ENCODE results near the gene ST6GALNAC3.

The ST6GALNAC3 gene

DNA sequence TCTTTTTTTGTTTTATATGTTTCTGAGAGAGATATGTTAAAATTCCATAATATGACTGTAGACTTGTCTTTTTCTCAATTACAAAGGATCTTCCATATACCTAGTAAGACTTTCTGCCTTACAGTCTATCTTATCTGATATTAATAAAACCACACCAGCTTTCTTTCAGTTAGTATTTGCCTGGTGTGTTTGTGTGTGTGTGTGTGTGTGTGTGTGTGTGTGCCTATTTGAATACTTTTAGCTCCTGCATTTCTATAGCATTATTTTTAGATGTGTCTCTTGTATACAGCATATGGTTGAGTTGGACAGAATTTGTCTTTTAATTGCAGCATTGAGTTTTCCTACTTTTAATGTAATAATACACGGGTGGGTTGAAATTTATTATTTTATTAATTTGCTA, 27.5 kb downstream of the ST6GALNAC3 start:
- Histone ChIP-seq H3K27ac (no peak overlapping the region), H3K4me3 (ENCODE audit: low read depth, low read length) (no peak overlapping the region), H3K27me3 (replicated peaks) (no peaks in the 10 kb centered on the region), H3K36me3 (replicated peaks) (no peaks in the 10 kb centered on the region)
- in situ Hi-C loops (cut with HindIII; ENCODE audit: low pct_ligation_motif_present, low sequenced_read_pairs): no loop called here
- DNase-seq: no peak
- TF ChIP-seq, protein P1, sequence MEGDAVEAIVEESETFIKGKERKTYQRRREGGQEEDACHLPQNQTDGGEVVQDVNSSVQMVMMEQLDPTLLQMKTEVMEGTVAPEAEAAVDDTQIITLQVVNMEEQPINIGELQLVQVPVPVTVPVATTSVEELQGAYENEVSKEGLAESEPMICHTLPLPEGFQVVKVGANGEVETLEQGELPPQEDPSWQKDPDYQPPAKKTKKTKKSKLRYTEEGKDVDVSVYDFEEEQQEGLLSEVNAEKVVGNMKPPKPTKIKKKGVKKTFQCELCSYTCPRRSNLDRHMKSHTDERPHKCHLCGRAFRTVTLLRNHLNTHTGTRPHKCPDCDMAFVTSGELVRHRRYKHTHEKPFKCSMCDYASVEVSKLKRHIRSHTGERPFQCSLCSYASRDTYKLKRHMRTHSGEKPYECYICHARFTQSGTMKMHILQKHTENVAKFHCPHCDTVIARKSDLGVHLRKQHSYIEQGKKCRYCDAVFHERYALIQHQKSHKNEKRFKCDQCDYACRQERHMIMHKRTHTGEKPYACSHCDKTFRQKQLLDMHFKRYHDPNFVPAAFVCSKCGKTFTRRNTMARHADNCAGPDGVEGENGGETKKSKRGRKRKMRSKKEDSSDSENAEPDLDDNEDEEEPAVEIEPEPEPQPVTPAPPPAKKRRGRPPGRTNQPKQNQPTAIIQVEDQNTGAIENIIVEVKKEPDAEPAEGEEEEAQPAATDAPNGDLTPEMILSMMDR (IDR thresholded peaks at IDR 0.05; ENCODE audit: low read depth, low read length, missing control alignments): no peak

DNA sequence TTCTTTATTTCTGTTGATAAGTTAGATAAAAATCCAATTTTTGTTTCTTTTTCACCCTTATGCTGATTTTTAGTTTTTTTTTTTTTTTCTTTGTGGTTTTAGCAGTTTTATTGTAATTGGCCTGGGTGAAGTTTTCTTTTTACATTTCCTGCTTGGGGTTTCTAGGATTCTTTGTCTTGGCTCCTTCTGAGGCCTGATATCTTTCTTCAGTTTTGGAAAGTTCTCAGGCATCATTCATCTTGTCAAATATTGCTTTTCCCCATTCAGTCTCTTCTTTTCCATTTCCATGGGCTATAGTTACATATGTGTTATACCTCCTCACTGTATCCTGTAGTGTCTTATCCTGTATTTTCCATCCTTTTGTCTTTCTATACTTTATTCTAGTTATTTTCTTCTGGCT, 28.5 kb downstream of the ST6GALNAC3 start:
- no peaks in the 10 kb centered on the region for H3K27me3 ChIP-seq (replicated peaks)
- H3K27ac ChIP-seq: no peak overlapping the region
- H3K36me3 ChIP-seq (replicated peaks): no peaks in the 10 kb centered on the region
- no peak for DNase-seq
- TF ChIP-seq, protein P1 (IDR thresholded peaks at IDR 0.05; ENCODE audit: low read depth, low read length, missing control alignments): no peak
- no peak overlapping the region for H3K4me3 ChIP-seq (ENCODE audit: low read depth, low read length)
- in situ Hi-C loops (cut with HindIII; ENCODE audit: low pct_ligation_motif_present, low sequenced_read_pairs): no loop called here

DNA sequence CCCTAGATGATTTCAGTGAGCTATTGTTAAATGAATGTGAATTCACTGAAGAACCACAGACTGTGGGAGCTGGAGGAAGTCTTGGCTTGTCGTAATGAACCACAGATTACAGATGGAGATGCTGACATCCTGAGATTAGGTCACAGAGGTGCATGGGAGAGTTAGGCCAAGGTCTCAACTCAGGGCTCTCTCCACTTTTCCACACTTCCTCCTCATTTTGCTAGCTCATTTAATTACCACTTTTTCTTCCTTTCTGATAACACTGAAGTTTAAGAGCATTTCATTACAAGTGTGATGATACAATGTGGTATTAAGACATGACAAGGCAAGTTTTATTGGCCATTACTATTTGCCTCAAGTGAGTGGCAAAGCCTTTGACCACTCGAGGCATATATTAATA, 30.8 kb downstream of the ST6GALNAC3 start:
- in situ Hi-C loops (cut with HindIII; ENCODE audit: low pct_ligation_motif_present, low sequenced_read_pairs): no loop called here
- no peak for DNase-seq
- Histone ChIP-seq H3K27me3 (replicated peaks) (no peaks in the 10 kb centered on the region), H3K36me3 (replicated peaks) (no peaks in the 10 kb centered on the region), H3K4me3 (ENCODE audit: low read depth, low read length) (no peak overlapping the region), H3K27ac (no peak overlapping the region)
- TF ChIP-seq, protein P1 (IDR thresholded peaks at IDR 0.05; ENCODE audit: low read depth, low read length, missing control alignments): no peak

DNA sequence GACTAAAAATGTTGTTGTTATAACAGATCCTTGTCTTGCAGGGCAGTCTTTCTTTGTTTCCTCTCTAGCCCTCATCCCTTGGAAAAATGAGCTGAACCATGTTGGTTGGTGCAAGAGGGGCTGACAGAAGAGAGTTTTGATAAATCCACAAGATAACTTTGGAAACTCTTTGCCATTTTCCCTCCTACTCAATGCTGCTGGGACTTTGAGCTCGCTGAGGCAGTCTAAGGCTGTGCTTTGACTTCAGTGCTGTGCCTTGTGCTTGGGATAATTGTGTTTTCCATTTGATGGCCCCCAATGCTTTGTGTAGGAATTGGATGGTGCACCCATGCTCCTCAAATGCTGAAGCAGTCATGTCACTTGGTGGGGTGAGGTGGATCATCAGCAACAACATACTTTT, 31.7 kb downstream of the ST6GALNAC3 start:
- Histone ChIP-seq H3K27ac (no peak overlapping the region), H3K27me3 (replicated peaks) (no peaks in the 10 kb centered on the region), H3K4me3 (ENCODE audit: low read depth, low read length) (no peak overlapping the region), H3K36me3 (replicated peaks) (no peaks in the 10 kb centered on the region)
- in situ Hi-C loops (cut with HindIII; ENCODE audit: low pct_ligation_motif_present, low sequenced_read_pairs): no loop called here
- TF ChIP-seq, protein P1 (IDR thresholded peaks at IDR 0.05; ENCODE audit: low read depth, low read length, missing control alignments): no peak
- DNase-seq: no peak

DNA sequence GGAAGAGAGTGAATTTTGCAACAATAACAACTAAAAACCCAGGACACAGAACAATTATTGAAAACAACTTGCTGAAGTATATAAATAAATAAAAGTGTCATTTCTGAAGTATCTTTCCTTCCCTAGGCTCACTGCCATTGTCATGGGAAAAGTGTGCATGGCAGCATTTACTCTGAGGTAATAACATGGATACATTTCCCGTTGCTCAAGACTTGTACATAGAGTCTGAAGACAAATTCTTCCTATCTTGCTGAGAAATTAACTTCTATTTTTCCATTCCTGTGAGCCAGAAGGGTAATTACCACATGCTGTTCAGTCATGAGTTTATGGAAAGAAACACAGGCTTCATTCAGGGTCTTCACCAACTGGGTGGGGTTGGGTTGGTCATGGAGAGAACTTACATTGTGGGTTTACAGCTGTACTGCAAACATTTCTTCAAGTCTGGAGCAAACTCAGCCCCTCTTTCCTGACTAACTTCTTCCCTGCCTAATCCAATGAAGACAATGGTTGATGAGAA, 32.2 kb downstream of the ST6GALNAC3 start:
- TF ChIP-seq, protein P1 (IDR thresholded peaks at IDR 0.05; ENCODE audit: low read depth, low read length, missing control alignments): no peak
- no peak overlapping the region for H3K4me3 ChIP-seq (ENCODE audit: low read depth, low read length)
- H3K27me3 ChIP-seq (replicated peaks): no peaks in the 10 kb centered on the region
- in situ Hi-C loops (cut with HindIII; ENCODE audit: low pct_ligation_motif_present, low sequenced_read_pairs): no loop called here
- no peak for DNase-seq
- H3K36me3 ChIP-seq (replicated peaks): no peaks in the 10 kb centered on the region
- H3K27ac ChIP-seq: no peak overlapping the region

DNA sequence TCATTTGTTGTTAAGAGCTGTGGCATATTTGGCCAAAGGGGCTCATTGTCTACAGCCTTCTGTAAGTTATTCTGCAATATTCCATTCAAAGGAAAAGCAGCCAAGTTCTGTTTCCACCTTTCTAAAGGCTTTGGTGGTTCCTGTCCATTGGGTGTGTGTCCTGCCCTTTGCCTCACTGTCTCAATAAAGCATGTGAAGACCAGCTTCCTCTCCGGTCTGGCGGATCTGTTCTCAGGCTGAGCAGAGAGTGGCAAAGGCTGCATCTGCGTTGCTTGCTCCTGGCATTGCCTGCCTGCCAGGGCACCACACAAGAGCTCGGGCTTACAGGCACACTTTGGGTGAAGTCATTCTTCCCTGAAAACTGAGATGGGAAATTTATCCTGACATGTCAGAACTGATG, 34.9 kb downstream of the ST6GALNAC3 start:
- DNase-seq: no peak
- in situ Hi-C loops (cut with HindIII; ENCODE audit: low pct_ligation_motif_present, low sequenced_read_pairs): no loop called here
- TF ChIP-seq, protein P1 (IDR thresholded peaks at IDR 0.05; ENCODE audit: low read depth, low read length, missing control alignments): no peak
- Histone ChIP-seq H3K4me3 (ENCODE audit: low read depth, low read length) (no peak overlapping the region), H3K27ac (no peak overlapping the region), H3K36me3 (replicated peaks) (no peaks in the 10 kb centered on the region), H3K27me3 (replicated peaks) (no peaks in the 10 kb centered on the region)
